Esophagus squamous epithelium (tissue), 5 donors: ENCODE results near the gene PXN. TPM values are rescaled to one million over a fixed set of nuclear protein-coding genes. Genes with fewer than 3 reads are reported as not detected.

ENCODE experiments used
- DNase-seq: peaks from one replicate; lab custom pipeline; 2025; lab: John Stamatoyannopoulos, UW
- H3K27ac ChIP-seq, 4 donors: fragments of 200-600 bp; sonication (generic); one replicate each; pipeline ENCODE4 v1.5.1; 2016 to 2019; ENCODE audit warnings: mild to moderate bottlenecking in 1 of 4
- H3K27me3 ChIP-seq, 4 donors: fragments of 200-600 bp; sonication (generic); 1 replicate in 3 of 4; 2 replicates in 1 of 4; pipeline versions ENCODE4 v1.5.1 to v1.6.0; 2017 to 2021; ENCODE audit warnings: antibody characterized with exemption in 1 of 4
- H3K36me3 ChIP-seq, 3 donors: fragments of 200-600 bp; sonication (generic); one replicate each; pipeline ENCODE4 v1.5.1; 2016 to 2019
- H3K4me1 ChIP-seq, 3 donors: fragments of 200-600 bp; sonication (generic); one replicate each; pipeline ENCODE4 v1.5.1; 2017 to 2019
- H3K4me3 ChIP-seq, 4 donors: fragments of 200-600 bp; sonication (generic); 1 replicate in 3 of 4; 2 replicates in 1 of 4; pipeline ENCODE4 v1.5.1; 2016 to 2019; ENCODE audit warnings: mild to moderate bottlenecking in 2 of 4, moderate library complexity in 1 of 4
- H3K9me3 ChIP-seq, 3 donors: fragments of 200-600 bp; sonication (generic); one replicate each; pipeline ENCODE4 v1.5.1; 2016 to 2019
- POLR2A ChIP-seq, 4 donors: fragments of 450-650 bp; IDR thresholded peaks; one replicate each; pipeline ENCODE4 v1.6.1; 2017; ENCODE audit warnings: antibody characterized with exemption in 4 of 4, mild to moderate bottlenecking in 4 of 4, moderate library complexity in 3 of 4
- WGBS, 2 donors: methylation state at CpG; one replicate each; pipeline ENCODE4 v1.1.5; 2018; 5-methylcytosine and 5-hydroxymethylcytosine counted together
- intact Hi-C: fragments of 100-400 bp; cut with DNase I; formaldehyde crosslinking; loops from one replicate; pipeline ENCODE4 v1.15.0; 2022
- total RNA-seq, 4 donors: library from RNA; depleted of rRNA; stranded (reverse); fragments of >200 nt; gene quantifications; one replicate each; pipeline ENCODE4 v1.1.0, GENCODE V29; 2016
- TF ChIP-seq, protein P1 (sequence below), 6 experiments: fragments of 450-650 bp in 4 of 6; fragments of 200-600 bp in 2 of 6; sonication (generic) in 2 of 6; IDR thresholded peaks; one replicate each; pipeline ENCODE4 v1.5.1; 2016 to 2019; ENCODE audit warnings: antibody characterized with exemption in 6 of 6, mild to moderate bottlenecking in 4 of 6, moderate library complexity in 4 of 6
- donor health status: DM: yes; HTN: yes; CAD: no.

The PXN gene
- total RNA-seq, 4 donors from 2014 or later, result 18.2 to 44.4 (median 21.4) TPM

DNA sequence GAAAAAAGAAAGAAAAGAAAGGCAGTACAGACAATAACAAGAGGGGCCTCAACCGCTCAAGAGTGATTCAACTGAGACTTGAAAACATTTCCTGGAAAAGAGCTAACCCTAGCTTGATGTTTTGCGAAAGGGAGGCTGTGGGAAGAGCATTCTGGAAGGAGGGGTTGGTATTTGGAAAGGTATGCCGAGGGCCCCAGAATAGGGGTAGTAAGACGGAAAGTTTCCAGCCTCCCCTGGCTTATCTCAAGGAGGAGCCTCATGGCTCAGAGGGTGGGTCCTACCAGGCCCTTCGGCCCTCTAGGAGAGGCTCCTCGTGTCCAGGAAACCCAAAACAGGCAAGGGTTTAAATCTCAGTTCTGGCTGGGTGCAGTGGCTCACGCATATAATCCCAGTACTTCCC is 17.8 kb upstream of the PXN start:
- H3K9me3 ChIP-seq, result no peaks in the 10 kb centered on the region
- peaks cover 0 to 11% (median 0%) of the 10 kb centered on the region in 3 donors for H3K4me1 ChIP-seq
- H3K27ac ChIP-seq, result no peak overlapping the region
- no peaks in the 10 kb centered on the region for H3K27me3 ChIP-seq
- H3K4me3 ChIP-seq, result no peak overlapping the region
- intact Hi-C loops, result no loop called here
- no peak for DNase-seq
- 77 to 85% methylated on average over 7 of the region's 7 CpGs for WGBS, 2 donors
- H3K36me3 ChIP-seq, result no peaks in the 10 kb centered on the region
- TF ChIP-seq POLR2A (IDR thresholded peaks at IDR 0.05), result no peak
- TF ChIP-seq, protein P1, sequence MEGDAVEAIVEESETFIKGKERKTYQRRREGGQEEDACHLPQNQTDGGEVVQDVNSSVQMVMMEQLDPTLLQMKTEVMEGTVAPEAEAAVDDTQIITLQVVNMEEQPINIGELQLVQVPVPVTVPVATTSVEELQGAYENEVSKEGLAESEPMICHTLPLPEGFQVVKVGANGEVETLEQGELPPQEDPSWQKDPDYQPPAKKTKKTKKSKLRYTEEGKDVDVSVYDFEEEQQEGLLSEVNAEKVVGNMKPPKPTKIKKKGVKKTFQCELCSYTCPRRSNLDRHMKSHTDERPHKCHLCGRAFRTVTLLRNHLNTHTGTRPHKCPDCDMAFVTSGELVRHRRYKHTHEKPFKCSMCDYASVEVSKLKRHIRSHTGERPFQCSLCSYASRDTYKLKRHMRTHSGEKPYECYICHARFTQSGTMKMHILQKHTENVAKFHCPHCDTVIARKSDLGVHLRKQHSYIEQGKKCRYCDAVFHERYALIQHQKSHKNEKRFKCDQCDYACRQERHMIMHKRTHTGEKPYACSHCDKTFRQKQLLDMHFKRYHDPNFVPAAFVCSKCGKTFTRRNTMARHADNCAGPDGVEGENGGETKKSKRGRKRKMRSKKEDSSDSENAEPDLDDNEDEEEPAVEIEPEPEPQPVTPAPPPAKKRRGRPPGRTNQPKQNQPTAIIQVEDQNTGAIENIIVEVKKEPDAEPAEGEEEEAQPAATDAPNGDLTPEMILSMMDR (IDR thresholded peaks at IDR 0.05), result no peak

- Histone ChIP-seq H3K4me3 (no peak overlapping the region), H3K27ac (no peak overlapping the region), H3K4me1 (no peaks in the 10 kb centered on the region), H3K36me3 (no peaks in the 10 kb centered on the region), H3K27me3 (no peaks in the 10 kb centered on the region), H3K9me3 (no peaks in the 10 kb centered on the region)
- TF ChIP-seq, protein P1 (IDR thresholded peaks at IDR 0.05), result no peak
- TF ChIP-seq POLR2A (IDR thresholded peaks at IDR 0.05), result no peak
- no peak for DNase-seq
- intact Hi-C loops, result no loop called here
- 73 to 96% methylated on average over 5 to 7 of the region's 57 CpGs for WGBS, 2 donors
These were observed 12.9 kb upstream of the PXN start for GRCh38 chr12:120278137-120279069.

GRCh38 chr12:120276734-120277133 is 11.2 kb upstream of the PXN start:
- H3K4me1 ChIP-seq, result no peaks in the 10 kb centered on the region
- H3K27me3 ChIP-seq, result no peaks in the 10 kb centered on the region
- TF ChIP-seq, protein P1 (IDR thresholded peaks at IDR 0.05), result no peak
- no peak for TF ChIP-seq POLR2A (IDR thresholded peaks at IDR 0.05)
- no peak overlapping the region for H3K27ac ChIP-seq
- H3K9me3 ChIP-seq, result no peaks in the 10 kb centered on the region
- no peaks in the 10 kb centered on the region for H3K36me3 ChIP-seq
- DNase-seq, result no peak
- no peak overlapping the region for H3K4me3 ChIP-seq
- intact Hi-C loops, result no loop called here
- 93 to 94% methylated on average over 6 of the region's 6 CpGs for WGBS, 2 donors

- Histone ChIP-seq H3K9me3 (no peaks in the 10 kb centered on the region), H3K27me3 (no peaks in the 10 kb centered on the region), H3K36me3 (no peaks in the 10 kb centered on the region), H3K4me1 (peaks cover 18 to 35% (median 29%) of the 10 kb centered on the region in 3 donors), H3K4me3 (no peak overlapping the region), H3K27ac (no peak overlapping the region)
- no peak for DNase-seq
- 42 to 48% methylated on average over 4 of the region's 4 CpGs for WGBS, 2 donors
- intact Hi-C loops, result no loop called here
- TF ChIP-seq, protein P1 (IDR thresholded peaks at IDR 0.05), result no peak
- TF ChIP-seq POLR2A (IDR thresholded peaks at IDR 0.05), result no peak
These were observed 2.2 kb upstream of the PXN start for GRCh38 chr12:120267736-120268135.

- peak overlapping the region in 2 of 4 donors; percentile 32 to 51 for H3K27ac ChIP-seq
These were observed 795 bp upstream of the PXN start for GRCh38 chr12:120266180-120266870.

More at GRCh38 chr12:120266180-120266870, 795 bp upstream of the PXN start:
- H3K27me3 ChIP-seq, result no peaks in the 10 kb centered on the region
- intact Hi-C loops, result no loop called here
- TF ChIP-seq, protein P1 (IDR thresholded peaks at IDR 0.05), result no peak
- TF ChIP-seq POLR2A (IDR thresholded peaks at IDR 0.05), result no peak
- H3K4me3 ChIP-seq, result peak overlapping the region in 1 of 4 donors; percentile 97
- H3K9me3 ChIP-seq, result no peaks in the 10 kb centered on the region
- no peaks in the 10 kb centered on the region for H3K36me3 ChIP-seq
- DNase-seq, result no peak
- WGBS, 2 donors, result 17 to 31% methylated on average over 8 of the region's 8 CpGs
- H3K4me1 ChIP-seq, result peaks cover 29 to 49% (median 39%) of the 10 kb centered on the region in 3 donors
